LoVo (cell line): Measurements from ENCODE around the gene MRTFA.

Experiments
- DNase-seq: peaks from one replicate; pipeline ENCODE4 v3.0.0-alpha.2; 2016; ENCODE audit warnings: low spot score

Gene MRTFA

GRCh38 chr22:40426594-40427333, 209.8 kb downstream of the MRTFA start:
- DNase-seq: no peak

- no peak for DNase-seq
These were observed 211.4 kb downstream of the MRTFA start for GRCh38 chr22:40425082-40425481.

DNA sequence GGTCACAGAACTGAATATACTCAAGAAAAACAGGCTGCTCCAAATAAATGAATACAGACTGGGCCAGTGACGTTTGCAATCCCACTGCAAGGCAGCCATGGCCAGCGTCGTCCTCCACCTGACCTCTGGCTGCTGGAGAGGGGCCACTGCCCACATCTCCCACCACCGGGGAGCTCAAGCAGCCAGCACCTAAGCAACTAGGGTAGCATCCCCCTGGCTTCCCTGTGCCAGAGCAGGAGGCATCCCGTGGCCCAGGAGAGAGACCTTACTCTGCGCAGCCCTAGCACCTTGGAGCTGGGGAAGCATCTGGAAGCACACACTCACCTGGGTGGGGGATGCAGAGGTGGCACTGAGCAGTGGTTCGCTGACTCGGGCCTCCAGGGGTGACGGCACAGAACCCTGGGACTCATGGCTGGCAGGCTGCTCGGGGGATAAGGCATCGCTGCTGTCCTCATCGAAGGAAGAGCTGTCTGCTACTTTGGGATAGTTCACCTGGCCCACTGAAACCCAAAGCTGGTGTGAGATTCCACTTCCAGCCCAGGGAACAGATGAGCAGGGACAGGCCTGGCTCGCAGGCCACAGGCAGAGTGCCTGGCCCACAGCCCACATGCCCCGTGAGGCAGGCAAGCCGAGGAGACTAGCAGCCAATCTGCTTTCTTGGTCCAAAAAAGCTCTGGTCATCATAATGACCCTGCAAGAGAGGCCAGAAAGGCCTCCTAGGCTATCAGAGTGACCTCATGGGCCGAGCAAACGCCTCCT, 212.5 kb downstream of the MRTFA start:
- DNase-seq: no peak

- DNase-seq: no peak
These were observed 213.2 kb downstream of the MRTFA start for GRCh38 chr22:40423310-40423688.

DNA sequence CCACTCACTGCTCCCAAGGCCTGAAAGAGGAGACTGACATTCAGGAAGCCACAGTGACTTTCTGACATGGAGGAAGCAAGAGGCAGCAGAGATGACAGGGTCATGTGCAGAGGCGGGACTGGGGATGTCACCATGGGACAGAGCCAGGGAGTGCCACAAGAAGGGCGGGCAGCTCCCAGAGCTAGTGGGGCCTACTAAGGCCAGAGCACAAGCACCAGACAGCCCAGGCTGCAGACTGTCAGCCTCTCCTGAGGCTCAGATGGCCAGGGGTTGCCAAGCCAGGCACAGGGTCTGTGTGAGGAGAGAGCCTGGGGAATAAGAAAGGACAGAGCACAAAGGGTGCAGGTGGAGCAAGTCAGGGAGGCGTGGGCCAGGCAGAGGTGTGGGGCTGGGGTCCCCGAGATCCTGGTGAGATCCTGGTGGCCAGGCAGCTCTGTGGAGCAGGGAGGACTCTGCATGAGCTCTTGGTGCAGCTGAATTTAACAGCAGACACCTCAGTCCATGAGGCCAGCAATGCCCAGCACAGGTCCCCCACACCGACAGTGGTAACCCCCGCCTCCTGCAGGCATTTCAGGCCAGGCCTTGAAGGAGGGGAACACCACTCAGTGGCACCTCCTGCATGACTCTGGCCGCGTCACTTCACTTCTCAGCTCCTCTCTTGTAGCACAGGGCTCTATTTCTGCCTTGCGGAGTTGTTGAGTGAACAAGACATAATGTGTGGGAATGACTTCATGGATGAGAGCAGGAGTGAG, 213.8 kb downstream of the MRTFA start:
- no peak for DNase-seq

DNA sequence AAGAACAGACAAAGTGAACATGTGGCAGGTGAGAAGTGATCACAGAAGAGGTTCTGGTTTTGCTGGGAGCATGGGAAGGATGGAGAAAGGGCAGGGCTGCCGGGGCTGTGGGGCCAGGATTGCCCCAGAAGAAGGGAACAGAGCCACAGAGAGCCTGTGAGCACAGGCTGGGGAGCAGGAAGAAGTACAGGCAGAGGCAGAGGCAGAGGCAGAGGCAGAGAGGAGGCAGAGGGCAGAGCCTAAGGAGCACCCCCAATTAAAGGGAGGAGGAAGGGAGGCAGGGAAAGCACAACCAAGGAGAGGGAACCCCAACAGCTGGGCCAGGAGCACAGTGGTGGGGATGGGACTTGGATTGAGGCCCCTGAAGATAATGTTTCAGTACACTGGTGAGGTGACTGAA, 214.6 kb downstream of the MRTFA start:
- DNase-seq: no peak

DNA sequence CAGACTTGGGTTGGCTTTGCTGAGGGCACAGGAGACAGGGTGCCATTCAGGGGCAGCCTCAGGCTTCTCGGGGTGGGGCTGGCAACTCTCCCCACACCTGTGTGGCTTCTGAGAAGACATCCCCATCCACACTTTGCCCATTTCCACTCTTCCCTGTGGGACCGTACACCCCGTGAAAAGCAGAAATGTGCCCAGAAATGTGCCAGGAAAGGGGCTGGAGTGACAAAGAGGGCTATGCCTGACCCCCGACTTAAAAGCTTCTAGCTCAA, 215.5 kb downstream of the MRTFA start:
- no peak for DNase-seq

- DNase-seq: no peak
These were observed 216.0 kb downstream of the MRTFA start for GRCh38 chr22:40420341-40421081.

DNA sequence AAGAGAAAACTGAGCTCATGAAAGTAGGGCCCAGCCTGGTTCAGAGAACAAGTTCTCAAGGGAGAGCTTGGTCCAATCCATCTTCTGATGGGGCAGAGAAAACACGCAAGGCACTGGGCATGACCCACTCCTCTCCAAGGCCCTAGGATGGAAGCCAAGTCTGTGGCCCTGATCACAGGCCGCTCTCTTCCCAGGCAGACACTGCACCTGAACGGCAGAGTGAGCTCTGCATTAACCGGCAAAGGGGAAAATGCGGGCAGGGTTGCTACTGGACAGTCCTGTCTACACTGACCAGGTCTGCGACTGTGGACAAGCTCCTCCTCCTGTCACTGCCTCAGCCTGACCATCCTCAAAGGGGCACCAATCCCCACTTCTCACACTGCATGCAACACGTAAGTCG, 216.8 kb downstream of the MRTFA start:
- no peak for DNase-seq

- DNase-seq: no peak
These were observed 217.9 kb downstream of the MRTFA start for GRCh38 chr22:40418366-40419201.

DNA sequence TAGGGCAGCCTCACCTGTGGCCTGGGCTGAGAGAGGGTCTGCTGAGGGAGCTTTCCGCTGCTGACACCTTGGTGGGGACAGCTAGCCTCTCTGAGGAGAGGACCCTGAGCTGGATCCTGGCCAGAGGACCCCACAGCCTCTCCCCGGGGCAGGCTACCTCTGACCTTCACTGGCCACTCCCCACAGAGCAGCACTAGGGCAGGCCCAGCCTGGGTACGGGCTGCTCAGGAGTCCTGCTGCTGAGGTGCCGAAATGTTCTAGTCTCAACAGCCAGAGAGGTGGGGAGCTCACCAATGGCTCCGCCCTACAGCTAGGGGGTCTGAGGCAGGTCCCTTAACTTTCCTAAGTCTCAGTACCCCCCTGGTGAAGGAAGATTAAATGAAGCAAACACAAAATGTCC, 218.6 kb downstream of the MRTFA start:
- no peak for DNase-seq

DNA sequence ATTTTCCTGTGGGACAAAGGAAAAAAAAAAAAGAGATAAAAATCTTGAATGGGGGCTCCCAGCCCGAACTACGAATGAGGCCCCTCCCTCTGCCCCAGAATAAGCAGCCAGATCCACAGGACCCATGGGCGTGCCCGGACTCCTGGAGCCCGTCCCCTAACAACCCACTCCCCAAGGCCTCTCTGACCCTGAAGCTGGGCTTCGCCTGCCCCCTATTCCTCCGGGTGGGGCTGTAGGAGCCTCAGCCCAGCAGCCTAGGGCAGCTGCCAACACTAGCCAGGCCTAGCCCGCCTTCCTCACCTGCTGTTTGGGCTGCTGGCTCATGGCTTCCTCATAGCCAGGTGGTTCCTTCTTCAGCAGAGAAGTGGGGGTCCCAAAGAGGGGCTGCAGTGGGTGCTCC, 219.5 kb downstream of the MRTFA start:
- DNase-seq: no peak

- DNase-seq: no peak
These were observed 219.9 kb downstream of the MRTFA start for GRCh38 chr22:40416636-40417035.

GRCh38 chr22:40416267-40416570, 220.3 kb downstream of the MRTFA start:
- no peak for DNase-seq

- DNase-seq: no peak
These were observed 220.8 kb downstream of the MRTFA start for GRCh38 chr22:40415531-40416266.

GRCh38 chr22:40414838-40415505, 221.5 kb downstream of the MRTFA start:
- DNase-seq: no peak

GRCh38 chr22:40414311-40414710, 222.2 kb downstream of the MRTFA start:
- no peak for DNase-seq

- DNase-seq: no peak
These were observed 222.6 kb downstream of the MRTFA start for GRCh38 chr22:40413873-40414272.

DNA sequence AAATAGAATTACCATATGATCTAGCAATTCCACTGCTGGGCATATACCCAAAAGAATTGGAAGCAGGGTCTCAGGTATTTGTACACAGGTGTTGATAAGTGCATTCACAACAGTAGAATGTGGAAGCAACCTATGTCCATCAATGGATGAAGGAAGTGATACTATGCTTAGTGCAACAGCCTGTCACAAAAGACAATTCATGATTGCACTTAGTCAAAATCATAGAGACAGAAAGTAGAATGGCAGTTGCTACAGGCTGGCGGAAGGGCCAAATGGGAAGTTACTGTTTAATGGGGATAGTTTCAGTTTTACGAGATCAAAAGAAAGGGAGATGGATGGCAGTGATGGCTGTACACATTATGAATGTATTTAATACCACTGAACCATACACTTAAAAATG, 224.1 kb downstream of the MRTFA start:
- DNase-seq: no peak

- no peak for DNase-seq
These were observed 225.0 kb downstream of the MRTFA start for GRCh38 chr22:40411506-40411861.
